Measurements from ENCODE around the gene TRAF5. TPM values are rescaled to one million over a fixed set of nuclear protein-coding genes. Genes with fewer than 3 reads are reported as not detected.
"Not testable (repeated sequence)": the region's sequence is repeated elsewhere in the genome, so short reads cannot be mapped to it uniquely, and the experiment has no call there.

The TRAF5 gene
- total and polyA plus RNA-seq, 12 donors = 1.3 to 5.5 (median 1.9) TPM

DNA sequence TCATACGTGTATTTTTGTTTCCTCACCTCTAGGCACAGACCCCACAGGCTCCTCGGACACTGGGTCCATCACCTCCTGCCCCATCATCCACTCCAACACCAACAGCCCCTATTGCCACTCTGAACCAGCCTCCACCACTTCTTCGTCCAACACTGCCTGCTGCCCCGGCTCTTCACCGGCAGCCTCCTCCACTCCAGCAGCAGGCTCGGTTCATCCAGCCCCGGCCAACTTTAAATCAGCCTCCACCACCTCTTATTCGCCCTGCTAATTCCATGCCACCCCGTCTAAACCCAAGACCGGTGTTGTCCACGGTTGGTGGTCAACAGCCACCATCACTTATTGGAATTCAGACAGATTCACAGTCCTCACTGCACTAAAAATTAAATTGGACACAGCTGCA lies 13.2 kb upstream of the TRAF5 start:
- DNase-seq (no peak), ATAC-seq (peak in 1 of 8 donors; percentile 43)
- H3K27ac ChIP-seq = no peak overlapping the region
- intact Hi-C loops (cut with DNase I) = no loop called here
- TF ChIP-seq, protein P1, sequence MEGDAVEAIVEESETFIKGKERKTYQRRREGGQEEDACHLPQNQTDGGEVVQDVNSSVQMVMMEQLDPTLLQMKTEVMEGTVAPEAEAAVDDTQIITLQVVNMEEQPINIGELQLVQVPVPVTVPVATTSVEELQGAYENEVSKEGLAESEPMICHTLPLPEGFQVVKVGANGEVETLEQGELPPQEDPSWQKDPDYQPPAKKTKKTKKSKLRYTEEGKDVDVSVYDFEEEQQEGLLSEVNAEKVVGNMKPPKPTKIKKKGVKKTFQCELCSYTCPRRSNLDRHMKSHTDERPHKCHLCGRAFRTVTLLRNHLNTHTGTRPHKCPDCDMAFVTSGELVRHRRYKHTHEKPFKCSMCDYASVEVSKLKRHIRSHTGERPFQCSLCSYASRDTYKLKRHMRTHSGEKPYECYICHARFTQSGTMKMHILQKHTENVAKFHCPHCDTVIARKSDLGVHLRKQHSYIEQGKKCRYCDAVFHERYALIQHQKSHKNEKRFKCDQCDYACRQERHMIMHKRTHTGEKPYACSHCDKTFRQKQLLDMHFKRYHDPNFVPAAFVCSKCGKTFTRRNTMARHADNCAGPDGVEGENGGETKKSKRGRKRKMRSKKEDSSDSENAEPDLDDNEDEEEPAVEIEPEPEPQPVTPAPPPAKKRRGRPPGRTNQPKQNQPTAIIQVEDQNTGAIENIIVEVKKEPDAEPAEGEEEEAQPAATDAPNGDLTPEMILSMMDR (IDR thresholded peaks at IDR 0.05) = no peak
- no peak overlapping the region for H3K4me3 ChIP-seq
- no peaks in the 10 kb centered on the region for H3K27me3 ChIP-seq
- WGBS, 2 donors = 95% methylated on average over 11 of the region's 11 CpGs
- H3K4me1 ChIP-seq = peaks cover 0 to 19% (median 8%) of the 10 kb centered on the region in 9 donors
- peaks cover 0 to 67% (median 28%) of the 10 kb centered on the region in 9 donors for H3K36me3 ChIP-seq
- no peaks in the 10 kb centered on the region for H3K9me3 ChIP-seq

DNA sequence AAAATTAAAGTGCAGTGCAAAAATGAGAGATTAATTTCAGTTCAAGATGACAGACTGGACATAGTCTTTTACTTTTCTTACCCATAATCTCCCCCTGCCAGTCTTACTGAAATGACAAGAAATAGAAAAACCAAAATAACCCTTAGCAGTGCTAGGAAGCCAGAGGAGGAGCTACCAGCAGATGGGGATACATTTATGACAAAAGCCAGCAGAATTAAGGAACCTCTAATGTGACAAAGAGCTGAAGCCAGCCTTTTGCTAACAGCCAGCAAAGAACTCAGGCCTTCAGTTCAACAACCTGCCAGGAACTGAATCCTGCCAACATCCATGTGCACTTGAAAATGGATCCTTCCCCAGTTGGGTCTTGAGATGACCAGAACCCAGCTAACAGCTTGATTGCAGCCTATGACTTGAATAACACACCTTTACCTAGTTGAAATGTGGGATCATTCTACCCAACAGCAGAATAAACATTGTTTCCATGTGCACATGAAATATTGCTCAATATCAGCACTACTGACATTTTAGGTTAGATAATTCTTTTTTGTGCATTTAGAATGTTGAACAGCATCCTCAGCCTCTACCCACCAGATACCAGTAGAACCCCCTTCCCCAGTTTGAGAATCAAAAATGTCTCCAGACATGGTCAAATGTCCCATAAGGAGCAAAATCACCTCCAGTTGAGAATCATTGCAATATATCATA lies 7.9 kb upstream of the TRAF5 start:
- H3K9me3 ChIP-seq = no peaks in the 10 kb centered on the region
- TF ChIP-seq, protein P1 (IDR thresholded peaks at IDR 0.05) = no peak

DNA sequence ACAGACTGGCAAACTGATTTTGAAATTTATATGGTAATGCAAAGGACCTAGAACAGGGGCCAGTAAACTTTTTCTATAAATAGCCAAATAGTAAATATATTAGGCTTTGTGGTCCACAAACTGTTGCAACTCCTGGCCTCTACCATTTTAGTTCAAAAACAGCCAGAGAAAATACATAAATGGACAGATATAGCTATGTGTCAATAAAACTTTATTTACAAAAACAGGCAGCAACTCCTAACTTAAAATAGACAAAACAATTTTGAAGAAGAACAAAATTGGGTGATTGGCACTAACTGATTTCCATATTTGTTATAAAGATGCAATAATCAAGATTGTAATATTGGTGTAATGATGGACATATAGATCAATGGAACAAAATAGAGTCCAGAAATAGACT lies 6.7 kb upstream of the TRAF5 start:
- Histone ChIP-seq H3K27me3 (no peaks in the 10 kb centered on the region), H3K36me3 (peaks cover 0 to 29% (median 9%) of the 10 kb centered on the region in 9 donors), H3K4me1 (peaks cover 0 to 5% (median 0%) of the 10 kb centered on the region in 9 donors), H3K27ac (no peak overlapping the region), H3K9me3 (no peaks in the 10 kb centered on the region), H3K4me3 (no peak overlapping the region)
- TF ChIP-seq, protein P1 (IDR thresholded peaks at IDR 0.05) = no peak
- ATAC-seq = no peak
- DNase-seq = no peak
- intact Hi-C loops (cut with DNase I) = loop anchor here in 6 of 10 donors (5.0 to 10.0 kb wide), 6 partner anchors 155 to 335 kb away; no protein-coding TSS in a partner anchor

More for the DNA sequence above, 7.9 kb upstream of the TRAF5 start:
- Histone ChIP-seq H3K36me3 (peaks cover 0 to 40% (median 20%) of the 10 kb centered on the region in 9 donors), H3K4me1 (peaks cover 0 to 5% (median 0%) of the 10 kb centered on the region in 9 donors), H3K27me3 (no peaks in the 10 kb centered on the region), H3K4me3 (no peak overlapping the region), H3K27ac (no peak overlapping the region)
- DNase-seq = no peak
- intact Hi-C loops (cut with DNase I) = no loop called here
- ATAC-seq = peak in 2 of 8 donors; percentile 23 to 25

DNA sequence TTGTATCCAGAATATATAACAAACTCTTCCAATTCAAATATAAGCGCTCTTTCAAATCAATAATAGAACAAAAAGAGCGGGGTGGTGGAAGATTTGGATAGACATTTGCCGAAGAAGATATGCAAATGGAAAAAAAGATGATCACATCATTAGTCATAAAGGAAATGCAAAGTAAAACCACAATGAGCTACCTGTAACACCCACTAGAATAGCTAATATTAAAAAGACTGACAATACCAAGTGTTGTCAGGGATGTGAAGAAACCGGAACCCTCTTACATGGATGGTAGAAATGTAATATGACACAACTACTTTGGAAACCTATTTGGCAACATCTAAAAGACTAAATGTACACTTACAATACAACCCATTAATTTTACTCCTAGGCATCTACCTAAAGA lies 5.7 kb upstream of the TRAF5 start:
- Histone ChIP-seq H3K9me3 (no peaks in the 10 kb centered on the region), H3K4me3 (no peak overlapping the region), H3K27ac (no peak overlapping the region), H3K27me3 (no peaks in the 10 kb centered on the region), H3K36me3 (peaks cover 0 to 18% (median 4%) of the 10 kb centered on the region in 9 donors), H3K4me1 (peaks cover 0 to 8% (median 1%) of the 10 kb centered on the region in 9 donors)
- intact Hi-C loops (cut with DNase I) = loop anchor here in 6 of 10 donors (5.0 to 10.0 kb wide), 6 partner anchors 154 to 334 kb away; no protein-coding TSS in a partner anchor
- ATAC-seq (no peak), DNase-seq (no peak)
- TF ChIP-seq, protein P1 (IDR thresholded peaks at IDR 0.05) = no peak
- WGBS, 2 donors = 90 to 96% methylated on average over 4 of the region's 4 CpGs

- not testable (repeated sequence) for H3K4me3 ChIP-seq, H3K27me3 ChIP-seq, ATAC-seq, DNase-seq, H3K27ac ChIP-seq, H3K9me3 ChIP-seq
- WGBS, 2 donors = 92 to 96% methylated on average over 7 of the region's 7 CpGs
- intact Hi-C loops (cut with DNase I) = loop anchor here in 6 of 10 donors (5.0 to 10.0 kb wide), 6 partner anchors 153 to 333 kb away; no protein-coding TSS in a partner anchor
- H3K36me3 ChIP-seq = peaks cover 0 to 11% (median 2%) of the 10 kb centered on the region in 9 donors
- H3K4me1 ChIP-seq = peaks cover 0 to 13% (median 6%) of the 10 kb centered on the region in 9 donors
Measured at GRCh38 chr1:211321646-211322045, 5.0 kb upstream of the TRAF5 start.
